GM13976 (cell line): ENCODE measurements around the gene POLR3A.

Experiments used
- DNase-seq: peaks from one replicate; pipeline ENCODE4 v3.0.0; 2012; ENCODE audit warnings: low spot score
- in situ Hi-C: fragments of 300-500 bp; cut with MboI; formaldehyde crosslinking; loops from one replicate; pipeline ENCODE4 v1.12.0; 2022; ENCODE audit warnings: low sequenced_read_pairs, mixed read lengths, inconsistent platforms; ENCODE audit not compliant: unreplicated experiment
- TF ChIP-seq, protein P1 (sequence below): IDR thresholded peaks from 2 replicates; pipeline ENCODE4 v1.5.1; 2012; ENCODE audit warnings: borderline replicate concordance, mild to moderate bottlenecking; ENCODE audit not compliant: insufficient read depth; ENCODE audit errors: extremely low read depth, missing control alignments, control extremely low read depth

POLR3A gene

DNA sequence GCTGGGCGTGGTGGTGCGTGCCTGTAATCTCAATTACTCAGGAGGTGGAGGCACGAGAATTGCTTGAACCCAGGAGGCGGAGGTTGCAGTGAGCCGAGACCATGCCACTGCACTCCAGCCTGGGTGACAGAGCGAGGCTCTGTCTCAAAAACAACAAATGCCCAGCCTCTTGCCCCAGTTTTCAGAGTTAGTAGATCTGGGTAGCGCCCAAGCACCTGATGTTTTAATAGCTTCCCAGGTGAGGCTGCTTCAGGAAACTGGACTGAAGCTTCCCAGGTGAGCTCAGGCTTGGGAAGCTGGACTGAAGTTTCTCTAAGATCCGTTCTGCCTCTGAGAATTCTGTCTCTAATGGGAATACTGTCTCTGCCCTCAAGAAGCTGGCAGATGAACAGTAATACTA is 16.5 kb upstream of the POLR3A start:
- TF ChIP-seq, protein P1, sequence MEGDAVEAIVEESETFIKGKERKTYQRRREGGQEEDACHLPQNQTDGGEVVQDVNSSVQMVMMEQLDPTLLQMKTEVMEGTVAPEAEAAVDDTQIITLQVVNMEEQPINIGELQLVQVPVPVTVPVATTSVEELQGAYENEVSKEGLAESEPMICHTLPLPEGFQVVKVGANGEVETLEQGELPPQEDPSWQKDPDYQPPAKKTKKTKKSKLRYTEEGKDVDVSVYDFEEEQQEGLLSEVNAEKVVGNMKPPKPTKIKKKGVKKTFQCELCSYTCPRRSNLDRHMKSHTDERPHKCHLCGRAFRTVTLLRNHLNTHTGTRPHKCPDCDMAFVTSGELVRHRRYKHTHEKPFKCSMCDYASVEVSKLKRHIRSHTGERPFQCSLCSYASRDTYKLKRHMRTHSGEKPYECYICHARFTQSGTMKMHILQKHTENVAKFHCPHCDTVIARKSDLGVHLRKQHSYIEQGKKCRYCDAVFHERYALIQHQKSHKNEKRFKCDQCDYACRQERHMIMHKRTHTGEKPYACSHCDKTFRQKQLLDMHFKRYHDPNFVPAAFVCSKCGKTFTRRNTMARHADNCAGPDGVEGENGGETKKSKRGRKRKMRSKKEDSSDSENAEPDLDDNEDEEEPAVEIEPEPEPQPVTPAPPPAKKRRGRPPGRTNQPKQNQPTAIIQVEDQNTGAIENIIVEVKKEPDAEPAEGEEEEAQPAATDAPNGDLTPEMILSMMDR = no peak
- in situ Hi-C loops = loop anchor here (10.0 kb wide), 1 partner anchor 1149 kb away; no protein-coding TSS in a partner anchor
- no peak for DNase-seq

DNA sequence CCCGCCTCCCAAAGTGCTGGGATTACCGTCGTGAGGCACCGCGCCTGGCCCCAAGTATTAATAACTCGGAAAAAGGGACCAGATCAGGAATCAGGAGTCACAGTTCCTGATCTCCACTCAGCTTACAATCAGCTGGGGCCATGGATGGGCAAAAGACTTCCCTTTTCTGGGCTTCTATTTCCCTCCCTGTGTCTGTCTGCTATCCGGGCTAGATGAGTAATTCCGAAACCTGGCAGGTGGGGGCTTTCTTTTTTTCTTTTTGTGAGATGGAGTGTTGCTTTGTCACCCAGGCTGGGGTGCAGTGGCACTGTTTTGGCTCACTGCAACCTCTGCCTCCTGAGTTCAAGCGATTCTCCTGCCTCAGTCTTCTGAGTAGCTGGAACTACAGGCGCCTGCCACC is 15.9 kb upstream of the POLR3A start:
- in situ Hi-C loops = loop anchor here (10.0 kb wide), 1 partner anchor 1150 kb away; no protein-coding TSS in a partner anchor
- DNase-seq = peak; percentile 63

DNA sequence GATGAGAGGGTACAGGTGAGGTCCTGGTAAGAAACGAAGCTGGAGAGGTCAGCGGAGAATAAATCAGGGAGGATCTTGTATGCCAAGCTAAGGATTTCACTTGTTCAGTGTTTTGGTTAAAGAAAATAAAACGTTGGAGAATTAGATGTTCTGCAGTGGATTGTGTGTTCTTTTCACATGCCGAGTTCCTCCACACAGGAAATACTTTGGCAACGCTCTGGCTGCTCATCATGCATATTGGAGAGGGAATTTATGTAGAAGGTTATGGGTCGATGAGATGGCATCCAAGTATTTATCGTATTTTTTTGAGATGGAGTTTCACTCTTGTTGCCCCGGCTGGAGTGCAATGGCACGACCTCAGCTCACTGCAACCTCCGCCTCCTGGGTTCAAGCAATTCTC is 15.4 kb upstream of the POLR3A start:
- DNase-seq = no peak
- TF ChIP-seq, protein P1 = no peak
- in situ Hi-C loops = loop anchor here (10.0 kb wide), 1 partner anchor 1150 kb away; no protein-coding TSS in a partner anchor

More for the DNA sequence above, 15.9 kb upstream of the POLR3A start:
- TF ChIP-seq, protein P1 = no peak

DNA sequence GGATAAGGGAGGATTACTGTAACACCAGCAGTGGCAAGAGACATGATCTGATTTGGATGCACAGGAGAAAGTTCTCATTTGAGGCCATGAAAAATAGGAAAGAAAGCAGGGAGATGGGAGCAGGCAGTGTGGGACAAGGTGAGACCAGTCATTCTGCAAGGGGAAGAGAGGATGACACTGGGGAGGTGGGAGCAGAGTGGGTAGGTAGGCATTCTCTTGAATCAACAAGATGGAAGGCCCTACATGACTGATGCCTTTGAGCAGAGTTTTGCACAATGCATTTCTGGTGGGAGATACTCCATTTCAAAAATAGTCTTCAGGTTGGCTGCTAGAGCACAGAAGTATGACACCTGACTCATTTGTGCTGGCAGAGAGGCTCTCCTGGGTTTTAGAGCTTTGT is 14.9 kb upstream of the POLR3A start:
- in situ Hi-C loops = loop anchor here (10.0 kb wide), 1 partner anchor 1151 kb away; no protein-coding TSS in a partner anchor

DNA sequence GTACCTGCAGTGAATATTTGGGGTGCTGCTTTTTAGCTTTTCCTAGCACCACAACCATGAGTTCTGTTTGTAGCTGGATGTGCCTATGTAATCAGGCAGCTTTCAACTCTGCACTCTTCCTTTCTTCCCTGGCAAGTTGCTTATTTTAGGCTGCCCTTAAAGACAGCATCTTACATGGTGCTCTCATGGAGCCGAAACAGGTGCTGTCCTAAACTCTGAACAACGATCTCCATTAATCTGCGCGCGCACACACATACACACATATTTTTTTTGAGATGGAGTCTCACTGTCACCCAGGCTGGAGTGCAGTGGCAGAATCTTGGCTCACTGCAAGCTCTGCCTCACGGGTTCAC is 13.4 kb upstream of the POLR3A start:
- DNase-seq = no peak
- in situ Hi-C loops = loop anchor here (10.0 kb wide), 1 partner anchor 1152 kb away; no protein-coding TSS in a partner anchor
- TF ChIP-seq, protein P1 = no peak

More for the DNA sequence above, 14.9 kb upstream of the POLR3A start:
- TF ChIP-seq, protein P1 = no peak
- DNase-seq = no peak

DNA sequence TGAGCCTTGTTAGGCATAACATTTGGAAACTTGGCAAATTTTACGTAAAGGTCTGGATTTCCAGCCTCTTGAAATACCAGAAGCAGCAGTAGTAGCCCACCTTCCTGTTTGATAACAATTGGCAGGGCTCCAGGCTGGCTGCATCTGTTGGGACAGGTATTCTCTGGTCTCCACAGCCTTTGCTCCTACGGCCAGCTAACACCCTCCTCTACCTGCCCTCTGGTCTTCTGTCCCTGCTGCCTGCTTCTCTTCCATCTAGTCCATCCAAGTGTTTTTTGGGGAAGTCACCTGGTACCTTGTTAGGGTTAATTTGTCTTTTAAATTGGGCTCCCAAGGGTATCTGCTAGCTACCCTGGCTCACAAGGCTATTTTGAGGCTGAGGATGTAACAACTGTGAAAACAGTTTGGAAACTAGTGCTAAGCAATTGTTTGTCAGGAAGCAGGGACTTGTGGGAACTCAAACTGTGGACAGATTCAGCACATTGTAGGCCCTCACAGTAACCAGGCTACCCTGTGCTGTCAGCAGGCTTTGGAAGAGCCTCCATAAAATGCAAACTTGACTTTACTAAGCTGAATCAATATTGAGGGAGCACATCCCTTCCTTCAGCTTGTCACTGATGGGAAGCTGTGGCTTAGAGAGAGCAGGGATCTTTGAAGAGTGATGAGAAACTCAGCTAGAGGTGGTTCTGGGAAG is 12.9 kb upstream of the POLR3A start:
- no peak for DNase-seq
- in situ Hi-C loops = loop anchor here (10.0 kb wide), 1 partner anchor 1153 kb away; no protein-coding TSS in a partner anchor
- TF ChIP-seq, protein P1 = no peak
